Bronchial epithelial cell (primary cell): ENCODE data around the gene PPWD1. TPM values are rescaled to one million over a fixed set of nuclear protein-coding genes. Genes with fewer than 3 reads are reported as not detected.

Source experiments
- DNase-seq: peaks from one replicate; pipeline ENCODE4 v3.0.0-alpha.2; 2010; ENCODE audit warnings: low read depth
- FAIRE-seq: peaks from 2 replicates; lab custom pipeline; 2011; peaks lifted over from hg19 to GRCh38; lab: Jason Lieb, UNC
- H3K27me3 ChIP-seq: 2 replicates; pipeline ENCODE4 v1.5.1; 2011; ENCODE audit warnings: low read length; ENCODE audit not compliant: control insufficient read depth, insufficient read depth
- H3K36me3 ChIP-seq: 2 replicates; pipeline ENCODE4 v1.5.1; 2011; ENCODE audit warnings: low read length; ENCODE audit not compliant: control insufficient read depth, insufficient read depth
- H3K4me3 ChIP-seq: 2 replicates; pipeline ENCODE4 v1.5.1; 2011; ENCODE audit warnings: mild to moderate bottlenecking, low read depth, low read length, control low read depth
- total RNA-seq: library from RNA; depleted of rRNA; stranded (reverse); fragments of >200 nt; gene quantifications from 2 replicates; pipeline ENCODE4 v1.2.1, GENCODE V29; 2014
- TF ChIP-seq, protein P1 (sequence below): IDR thresholded peaks from 2 replicates; pipeline ENCODE4 v1.5.1; 2011; ENCODE audit warnings: mild to moderate bottlenecking, moderate library complexity, low read length, control low read depth, inconsistent platforms; ENCODE audit not compliant: insufficient read depth, severe bottlenecking

The PPWD1 gene
- total RNA-seq, 1 donor from 2014 or later = 24.7 TPM

DNA sequence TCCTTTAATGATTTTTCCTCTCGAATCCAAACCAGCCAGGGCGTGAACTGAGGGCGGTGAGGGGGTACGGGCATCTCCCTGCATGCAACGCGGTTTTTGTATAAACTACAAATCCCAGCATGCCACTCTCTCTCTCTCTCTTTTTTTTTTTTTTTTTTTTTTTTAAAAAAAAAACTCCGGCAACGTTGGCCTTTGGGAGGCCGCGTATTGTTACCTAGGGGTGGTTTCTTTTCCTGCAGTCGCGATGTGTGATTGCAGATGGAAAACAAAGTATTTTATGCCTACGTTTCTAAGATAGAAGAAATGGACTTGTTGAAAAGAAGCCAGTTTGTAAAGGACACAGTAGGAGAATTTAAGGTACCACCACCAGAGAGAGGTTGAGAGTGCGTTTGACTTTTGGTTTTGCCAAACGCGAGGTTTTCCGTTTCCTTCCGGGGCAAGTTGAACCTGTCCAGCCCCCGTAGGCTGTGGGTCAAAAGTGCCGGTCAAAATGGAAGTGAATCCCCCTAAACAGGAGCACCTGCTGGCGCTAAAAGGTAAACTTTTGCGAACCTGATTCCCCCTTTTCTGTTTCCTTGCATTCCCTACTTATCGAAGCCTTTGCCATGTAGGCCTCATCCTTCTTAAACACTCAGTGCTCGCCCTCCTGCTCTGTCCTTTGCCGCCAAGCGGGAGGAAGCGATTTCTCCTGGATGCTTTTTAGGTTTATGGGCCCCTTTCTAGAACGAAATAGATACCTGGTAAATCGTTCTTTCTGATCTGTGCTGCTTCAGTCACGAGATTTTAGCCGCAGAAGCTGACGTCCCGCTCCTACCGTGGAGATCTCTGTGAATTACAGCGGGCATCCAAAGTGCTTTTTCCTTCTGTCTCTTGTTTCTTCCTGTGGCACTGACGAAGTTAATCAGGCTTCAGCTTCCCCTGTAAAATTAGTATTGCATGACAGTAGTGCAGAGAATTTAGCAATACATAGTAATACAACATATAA is 61.8 kb downstream of the PPWD1 start, which contains the start of the genes SHLD3 and TRAPPC13:
Gene SHLD3, plus strand, starts transcription at position 457 of the 985 bp plus-strand sequence. CDS start 4,561 bp downstream, outside the sequence.
Gene TRAPPC13, plus strand, starts transcription at position 457 of the 985 bp plus-strand sequence. Its CDS starts 34 bp downstream, at position 491.
- TF ChIP-seq, protein P1, sequence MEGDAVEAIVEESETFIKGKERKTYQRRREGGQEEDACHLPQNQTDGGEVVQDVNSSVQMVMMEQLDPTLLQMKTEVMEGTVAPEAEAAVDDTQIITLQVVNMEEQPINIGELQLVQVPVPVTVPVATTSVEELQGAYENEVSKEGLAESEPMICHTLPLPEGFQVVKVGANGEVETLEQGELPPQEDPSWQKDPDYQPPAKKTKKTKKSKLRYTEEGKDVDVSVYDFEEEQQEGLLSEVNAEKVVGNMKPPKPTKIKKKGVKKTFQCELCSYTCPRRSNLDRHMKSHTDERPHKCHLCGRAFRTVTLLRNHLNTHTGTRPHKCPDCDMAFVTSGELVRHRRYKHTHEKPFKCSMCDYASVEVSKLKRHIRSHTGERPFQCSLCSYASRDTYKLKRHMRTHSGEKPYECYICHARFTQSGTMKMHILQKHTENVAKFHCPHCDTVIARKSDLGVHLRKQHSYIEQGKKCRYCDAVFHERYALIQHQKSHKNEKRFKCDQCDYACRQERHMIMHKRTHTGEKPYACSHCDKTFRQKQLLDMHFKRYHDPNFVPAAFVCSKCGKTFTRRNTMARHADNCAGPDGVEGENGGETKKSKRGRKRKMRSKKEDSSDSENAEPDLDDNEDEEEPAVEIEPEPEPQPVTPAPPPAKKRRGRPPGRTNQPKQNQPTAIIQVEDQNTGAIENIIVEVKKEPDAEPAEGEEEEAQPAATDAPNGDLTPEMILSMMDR = no peak
- H3K27me3 ChIP-seq = no peaks in the 10 kb centered on the region
- peak within 1 kb of the TSS; percentile 98 for H3K4me3 ChIP-seq
- FAIRE-seq (no peak), DNase-seq (peak; percentile 82)
- peaks cover 2% of the 10 kb centered on the region for H3K36me3 ChIP-seq

DNA sequence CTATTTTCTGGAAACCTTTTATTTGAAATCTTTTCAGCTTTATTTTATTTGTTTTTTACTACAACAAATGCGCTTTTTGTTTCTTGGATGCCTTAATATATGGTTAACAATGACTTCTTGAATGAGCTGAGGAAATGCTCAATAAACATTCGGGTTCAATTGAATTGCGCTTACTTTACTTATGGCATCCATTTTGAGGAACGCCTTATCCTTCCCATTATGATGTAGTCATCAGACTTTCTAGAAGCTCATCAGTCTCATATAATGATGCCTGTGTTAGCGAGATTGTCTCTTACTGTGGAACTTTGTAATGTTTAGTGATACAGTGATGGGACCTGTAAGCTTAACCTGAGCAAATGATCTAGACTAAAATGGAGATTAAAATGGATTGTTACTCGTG is 62.6 kb downstream of the PPWD1 start:
- H3K36me3 ChIP-seq = peaks cover 2% of the 10 kb centered on the region
- FAIRE-seq (no peak), DNase-seq (no peak)
- TF ChIP-seq, protein P1 = no peak
- no peaks in the 10 kb centered on the region for H3K27me3 ChIP-seq
- H3K4me3 ChIP-seq = peak overlapping the region; percentile 98

DNA sequence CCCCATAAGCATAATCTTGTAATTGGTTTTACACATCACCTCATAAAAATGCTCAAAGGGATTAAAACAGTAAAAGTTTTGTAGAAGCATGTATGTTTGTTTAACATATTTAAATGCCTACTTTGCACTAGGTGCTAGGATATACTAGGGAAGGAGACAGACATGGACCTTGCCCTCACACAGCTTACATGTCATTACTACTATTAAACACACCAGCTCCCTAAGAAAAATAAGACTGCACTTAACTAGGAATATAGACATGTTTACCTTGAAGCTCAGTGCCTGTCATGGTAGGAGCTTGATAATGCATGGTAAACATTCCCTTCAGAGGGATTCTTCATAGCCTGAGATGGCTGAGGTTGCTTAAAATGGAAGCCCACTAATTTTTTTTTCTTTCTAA is 67.9 kb downstream of the PPWD1 start:
- FAIRE-seq (no peak), DNase-seq (no peak)
- TF ChIP-seq, protein P1 = no peak
- Histone ChIP-seq H3K4me3 (no peak overlapping the region), H3K36me3 (peaks cover 2% of the 10 kb centered on the region), H3K27me3 (no peaks in the 10 kb centered on the region)

Other genes starting within 250 kb of the PPWD1 start
- 5.9 and 17.6 TPM in 2 replicates for gene ADAMTS6, start 81.4 kb upstream of the PPWD1 start, total RNA-seq
- gene CENPK, start 128 bp upstream of the PPWD1 start, total RNA-seq = 2.1 and 4.2 TPM in 2 replicates
- gene TRIM23, start 61.0 kb downstream of the PPWD1 start, total RNA-seq = 20.5 and 21.4 TPM in 2 replicates
- 3.4 and 4.1 TPM in 2 replicates for gene SHLD3, start 61.7 kb downstream of the PPWD1 start, total RNA-seq
- 21.6 and 24.1 TPM in 2 replicates for gene TRAPPC13, start 61.7 kb downstream of the PPWD1 start, total RNA-seq
- 12.9 and 22.5 TPM in 2 replicates for gene SGTB, start 158.8 kb downstream of the PPWD1 start, total RNA-seq
- gene NLN, start 158.9 kb downstream of the PPWD1 start, total RNA-seq = 20.0 and 40.3 TPM in 2 replicates